Ishikawa (cell line): ENCODE measurements around the gene AP3D1.

Experiments used
- CREB1 ChIP-seq: IDR thresholded peaks from 2 replicates; pipeline ENCODE4 v1.6.1; 2012; ENCODE audit warnings: low read depth
- EGR1 ChIP-seq: IDR thresholded peaks from 2 replicates; pipeline ENCODE4 v1.6.1; 2012
- EP300 ChIP-seq: IDR thresholded peaks from 2 replicates; pipeline ENCODE4 v1.6.1; 2012; ENCODE audit warnings: borderline replicate concordance
- FOXM1 ChIP-seq: IDR thresholded peaks from 2 replicates; pipeline ENCODE4 v1.6.1; 2012; ENCODE audit warnings: low read depth, borderline replicate concordance
- RAD21 ChIP-seq: IDR thresholded peaks from 2 replicates; pipeline ENCODE4 v1.6.1; 2012; ENCODE audit warnings: low read depth
- REST ChIP-seq: IDR thresholded peaks from 2 replicates; pipeline ENCODE4 v1.6.1; 2012; ENCODE audit warnings: low read depth, mild to moderate bottlenecking
- TAF1 ChIP-seq: IDR thresholded peaks from 2 replicates; pipeline ENCODE4 v1.6.1; 2012; ENCODE audit warnings: low read depth, mild to moderate bottlenecking
- TCF12 ChIP-seq: IDR thresholded peaks from 2 replicates; pipeline ENCODE4 v1.6.1; 2012; ENCODE audit warnings: low read depth
- TEAD4 ChIP-seq: IDR thresholded peaks from 2 replicates; pipeline ENCODE4 v1.6.1; 2012
- YY1 ChIP-seq: IDR thresholded peaks from 2 replicates; pipeline ENCODE4 v1.6.1; 2012; ENCODE audit warnings: low read depth
- ZBTB7A ChIP-seq: IDR thresholded peaks from 2 replicates; pipeline ENCODE4 v1.6.1; 2012; ENCODE audit warnings: low read depth
- TF ChIP-seq, protein P1 (sequence below): IDR thresholded peaks from 2 replicates; pipeline ENCODE4 v1.6.1; 2012
- TF ChIP-seq, protein P2 (sequence below): IDR thresholded peaks from 2 replicates; pipeline ENCODE4 v1.6.1; 2012

DNA sequence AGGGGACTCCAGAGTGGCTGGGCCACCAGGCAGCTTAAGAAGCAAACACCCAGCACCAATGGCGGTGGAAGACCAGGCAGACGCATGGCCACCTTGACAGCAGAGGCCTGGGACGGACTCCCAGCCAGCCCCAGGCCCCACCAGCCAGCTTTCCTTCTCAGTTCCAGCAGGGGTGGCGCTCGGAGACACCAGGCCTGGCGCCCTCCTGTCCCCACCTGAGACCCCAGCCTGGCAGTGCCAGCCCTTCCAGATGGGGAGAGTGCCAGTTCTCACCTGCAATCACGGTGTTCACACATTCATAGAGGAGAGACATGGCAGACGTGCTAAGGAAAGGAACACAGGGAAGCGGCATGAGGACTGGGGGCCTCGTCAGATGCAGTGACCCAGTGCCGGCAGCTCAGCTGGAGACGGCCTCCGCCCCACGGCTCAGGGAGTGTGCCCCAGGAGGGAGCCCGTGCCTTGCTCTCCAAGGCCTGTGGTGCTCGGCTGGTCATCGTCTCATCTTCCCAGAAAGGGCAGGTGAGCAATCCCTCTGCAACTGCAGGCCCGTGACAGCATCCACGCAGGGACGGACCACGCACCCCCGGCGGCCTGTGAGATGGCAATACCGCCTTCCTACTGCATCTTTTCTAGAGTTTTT, 24.4 kb downstream of the AP3D1 start:
- TF ChIP-seq, protein P1, sequence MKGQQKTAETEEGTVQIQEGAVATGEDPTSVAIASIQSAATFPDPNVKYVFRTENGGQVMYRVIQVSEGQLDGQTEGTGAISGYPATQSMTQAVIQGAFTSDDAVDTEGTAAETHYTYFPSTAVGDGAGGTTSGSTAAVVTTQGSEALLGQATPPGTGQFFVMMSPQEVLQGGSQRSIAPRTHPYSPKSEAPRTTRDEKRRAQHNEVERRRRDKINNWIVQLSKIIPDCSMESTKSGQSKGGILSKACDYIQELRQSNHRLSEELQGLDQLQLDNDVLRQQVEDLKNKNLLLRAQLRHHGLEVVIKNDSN: no peak
- no peak for TF ChIP-seq TAF1
- no peak for TF ChIP-seq YY1
- TF ChIP-seq ZBTB7A: no peak
- TF ChIP-seq REST: no peak
- no peak for TF ChIP-seq EGR1
- no peak for TF ChIP-seq EP300
- no peak for TF ChIP-seq RAD21
- TF ChIP-seq CREB1: no peak
- no peak for TF ChIP-seq FOXM1
- TF ChIP-seq, protein P2, sequence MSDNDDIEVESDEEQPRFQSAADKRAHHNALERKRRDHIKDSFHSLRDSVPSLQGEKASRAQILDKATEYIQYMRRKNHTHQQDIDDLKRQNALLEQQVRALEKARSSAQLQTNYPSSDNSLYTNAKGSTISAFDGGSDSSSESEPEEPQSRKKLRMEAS: no peak
- no peak for TF ChIP-seq TCF12
- TF ChIP-seq TEAD4: no peak
